Naive B cell (primary cell): Measurements from ENCODE around the gene EVA1A. TPM values are rescaled to one million over a fixed set of nuclear protein-coding genes. Genes with fewer than 3 reads are reported as not detected.
A peak's percentile ranks its signal among the peaks of the same experiment; 100 is the strongest.

Experiments used
- ATAC-seq, 2 donors: fragments of 150-1000 bp; cut with Tn5 transposase; 2 replicates each; pipeline ENCODE4 v1.10.0; 2021; ENCODE audit warnings: low read depth in 2 of 2, mild to moderate bottlenecking in 2 of 2, moderate library complexity in 2 of 2
- DNase-seq: peaks from one replicate; pipeline ENCODE4 v3.0.0; 2022
- H3K27ac Mint-ChIP-seq, 6 donors: one replicate each; pipeline ENCODE4 v1.8.0; 2020 to 2022; ENCODE audit warnings: mild to moderate bottlenecking in 6 of 6, mixed read lengths in 6 of 6, moderate library complexity in 5 of 6, inconsistent platforms in 2 of 6
- H3K27me3 Mint-ChIP-seq, 3 donors: one replicate each; pipeline ENCODE4 v1.8.0; 2021 to 2022; ENCODE audit warnings: mixed read lengths in 3 of 3, mild to moderate bottlenecking in 1 of 3
- H3K36me3 Mint-ChIP-seq, 2 donors: one replicate each; pipeline ENCODE4 v1.8.0; 2020 to 2022; ENCODE audit warnings: mixed read lengths in 2 of 2, inconsistent platforms in 1 of 2, mild to moderate bottlenecking in 1 of 2
- H3K4me1 Mint-ChIP-seq, 3 donors: one replicate each; pipeline ENCODE4 v1.8.0; 2020 to 2022; ENCODE audit warnings: mixed read lengths in 3 of 3, inconsistent platforms in 1 of 3, mild to moderate bottlenecking in 1 of 3, moderate library complexity in 1 of 3
- H3K4me3 Mint-ChIP-seq, 8 donors: one replicate each; pipeline ENCODE4 v1.8.0; 2020 to 2022; ENCODE audit warnings: mild to moderate bottlenecking in 8 of 8, mixed read lengths in 8 of 8, moderate library complexity in 8 of 8, inconsistent platforms in 2 of 8
- H3K9me3 Mint-ChIP-seq, 7 donors: one replicate each; pipeline ENCODE4 v1.8.0; 2020 to 2022; ENCODE audit warnings: mixed read lengths in 7 of 7, mild to moderate bottlenecking in 5 of 7, inconsistent platforms in 2 of 7, moderate library complexity in 1 of 7
- polyA plus RNA-seq, 6 donors: library from polyadenylated mRNA; unstranded; fragments of 300-500 nt; fragmentation: Illumina TruSeq; gene quantifications; one replicate each; pipeline ENCODE4 v1.2.3, GENCODE V29; 2021; ENCODE audit warnings: low read depth in 6 of 6

Gene EVA1A, protein sequence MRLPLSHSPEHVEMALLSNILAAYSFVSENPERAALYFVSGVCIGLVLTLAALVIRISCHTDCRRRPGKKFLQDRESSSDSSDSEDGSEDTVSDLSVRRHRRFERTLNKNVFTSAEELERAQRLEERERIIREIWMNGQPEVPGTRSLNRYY
- under 1 TPM in 1 of 6 donors, not detected in 5; 0.27 TPM for polyA plus RNA-seq

DNA sequence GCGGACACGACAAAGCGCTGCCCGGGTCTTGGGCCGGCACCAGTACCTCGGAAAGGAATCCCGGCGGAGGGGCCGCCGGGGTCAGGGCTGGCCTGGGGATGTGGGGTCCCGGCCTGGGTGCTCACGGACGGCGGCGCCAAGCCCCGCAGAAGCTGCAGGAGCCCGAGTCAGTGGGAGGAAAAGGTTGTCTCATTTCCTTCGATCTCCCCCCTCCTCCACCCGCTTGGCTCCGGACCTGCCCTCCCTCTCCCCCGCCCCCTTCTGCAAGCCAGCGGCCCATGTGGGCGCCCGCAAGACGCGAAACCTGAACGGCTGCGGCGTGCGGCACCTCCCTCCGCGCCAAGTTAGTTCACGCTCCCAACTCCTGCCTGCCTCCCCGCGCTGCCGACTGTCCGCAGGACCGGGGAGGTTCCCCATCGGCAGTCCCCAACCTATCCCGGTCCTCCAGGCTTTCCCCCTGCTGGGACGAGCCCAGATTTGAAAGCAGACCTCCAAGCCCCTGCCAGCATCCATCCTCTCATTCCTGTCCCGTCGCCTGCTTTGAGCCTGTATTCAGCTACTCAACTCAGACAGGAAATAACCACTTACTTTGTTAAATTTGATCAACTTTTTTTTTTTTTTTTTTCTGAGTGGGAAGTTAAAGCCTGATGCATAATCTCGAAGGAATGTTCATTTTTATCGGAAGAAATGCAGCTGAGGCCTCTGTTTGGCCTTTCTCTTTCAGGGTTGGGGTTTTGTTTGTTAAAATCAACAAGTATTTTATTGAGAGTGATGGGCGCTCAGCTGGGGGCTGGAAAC lies at the start of gene EVA1A:
EVA1A (minus strand) TSS at position 172 of the 798 bp plus-strand sequence. CDS start 42,799 bp downstream, outside the sequence.
- Mint-ChIP-seq H3K4me1 (peaks cover 11 to 21% (median 12%) of the 10 kb centered on the region in 3 donors), H3K27me3 (peaks cover 48 to 62% (median 52%) of the 10 kb centered on the region in 3 donors), H3K27ac (no peak within 1 kb of the TSS), H3K4me3 (peak within 1 kb of the TSS; percentile 30 to 91 (median 74)), H3K9me3 (peaks cover 0 to 1% (median 0%) of the 10 kb centered on the region in 7 donors), H3K36me3 (no peaks in the 10 kb centered on the region)
- ATAC-seq (no peak), DNase-seq (no peak)

DNA sequence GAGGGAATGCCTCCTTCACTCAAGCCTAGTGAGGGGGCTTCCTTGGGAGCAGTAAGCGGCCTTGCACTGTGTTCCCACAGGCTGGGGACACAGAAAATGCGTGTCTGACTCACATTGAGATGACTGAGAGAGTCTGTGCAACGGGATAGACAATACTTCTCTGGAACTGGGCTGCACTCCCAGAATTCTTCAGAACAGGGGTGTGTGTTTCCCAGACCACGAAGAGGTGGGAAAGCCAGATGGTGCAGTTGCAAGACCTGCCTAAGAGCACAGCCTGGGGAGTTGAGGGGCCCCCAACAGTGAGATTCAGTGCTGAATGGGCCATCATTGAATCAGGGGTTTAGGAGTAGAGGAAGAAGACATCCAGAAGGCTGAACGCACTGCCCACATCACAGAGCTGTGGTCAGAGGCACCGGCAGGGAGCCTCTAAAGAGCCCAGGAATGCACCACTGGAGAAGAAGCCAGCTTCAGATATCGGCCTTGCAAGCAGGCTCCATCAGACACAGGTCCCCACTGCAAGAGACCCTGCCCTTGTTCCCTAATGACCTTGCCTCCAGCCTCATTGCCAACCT lies 49.3 kb upstream of the EVA1A start:
- Mint-ChIP-seq H3K36me3 (peaks cover 0 to 8% of the 10 kb centered on the region in 2 donors), H3K27me3 (peaks cover 54 to 83% (median 79%) of the 10 kb centered on the region in 3 donors), H3K9me3 (no peaks in the 10 kb centered on the region), H3K27ac (no peak overlapping the region), H3K4me1 (peaks cover 0 to 2% (median 0%) of the 10 kb centered on the region in 3 donors), H3K4me3 (no peak overlapping the region)
- ATAC-seq (no peak), DNase-seq (no peak)

DNA sequence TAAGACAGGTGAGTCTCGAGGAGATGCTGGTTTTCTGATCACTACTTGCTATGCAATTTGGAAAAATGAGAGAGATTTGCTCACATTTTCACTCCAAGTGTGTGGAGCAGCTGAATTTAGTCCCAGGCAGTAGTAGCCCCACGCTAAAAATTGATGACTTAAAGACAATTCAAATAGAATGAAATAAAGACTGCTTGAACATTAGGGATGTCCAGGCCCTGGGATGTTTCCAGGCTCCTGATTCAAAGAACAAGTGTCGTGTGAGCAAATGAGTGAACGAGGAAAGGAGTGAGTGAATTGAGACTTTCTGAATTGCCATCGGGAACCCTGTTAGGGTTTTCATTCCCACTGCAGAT lies 48.6 kb upstream of the EVA1A start:
- Mint-ChIP-seq H3K27me3 (peaks cover 55 to 89% (median 81%) of the 10 kb centered on the region in 3 donors), H3K4me3 (no peak overlapping the region), H3K4me1 (peaks cover 0 to 7% (median 0%) of the 10 kb centered on the region in 3 donors), H3K36me3 (peaks cover 0 to 8% of the 10 kb centered on the region in 2 donors), H3K27ac (no peak overlapping the region), H3K9me3 (no peaks in the 10 kb centered on the region)
- DNase-seq (no peak), ATAC-seq (no peak)

DNA sequence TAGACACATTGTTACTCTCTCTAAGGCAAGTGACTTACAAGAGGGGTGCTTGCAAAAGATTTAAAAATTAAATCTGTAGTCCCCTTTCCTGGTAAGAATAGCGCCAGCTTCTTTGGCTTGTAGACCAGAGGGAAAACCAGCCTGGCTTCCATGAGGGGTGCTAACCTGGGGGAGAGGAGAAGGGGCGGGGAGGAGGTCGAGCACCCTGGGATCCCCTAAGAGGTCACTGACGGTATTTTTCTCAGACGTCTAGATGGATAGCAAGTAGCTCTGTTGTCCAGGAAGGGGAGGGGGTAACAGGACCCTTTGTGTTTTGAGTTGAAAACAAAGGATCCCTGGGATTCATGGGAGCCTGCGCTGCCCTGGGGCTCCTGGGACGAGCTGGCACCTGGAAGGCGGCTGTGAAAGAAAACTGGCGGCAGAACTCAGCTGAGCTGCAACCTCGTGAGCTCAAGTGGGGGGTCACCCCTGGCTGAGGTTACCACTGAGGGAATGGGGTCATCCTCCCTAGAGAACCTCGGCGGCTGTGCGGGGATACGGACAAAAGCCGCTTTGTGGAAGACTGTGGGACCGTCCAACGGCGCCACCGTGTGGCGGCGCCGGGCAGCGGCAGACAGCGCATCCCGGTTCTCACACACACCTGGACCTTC lies 48.1 kb upstream of the EVA1A start:
- Mint-ChIP-seq H3K36me3 (peaks cover 0 to 8% of the 10 kb centered on the region in 2 donors), H3K4me3 (peak overlapping the region in 2 of 8 donors; percentile 22 to 44), H3K9me3 (no peaks in the 10 kb centered on the region), H3K27me3 (peaks cover 50 to 88% (median 80%) of the 10 kb centered on the region in 3 donors), H3K4me1 (peaks cover 0 to 7% (median 0%) of the 10 kb centered on the region in 3 donors), H3K27ac (no peak overlapping the region)
- peak; percentile 35 for DNase-seq
- peak; percentile 57 to 66 for ATAC-seq

DNA sequence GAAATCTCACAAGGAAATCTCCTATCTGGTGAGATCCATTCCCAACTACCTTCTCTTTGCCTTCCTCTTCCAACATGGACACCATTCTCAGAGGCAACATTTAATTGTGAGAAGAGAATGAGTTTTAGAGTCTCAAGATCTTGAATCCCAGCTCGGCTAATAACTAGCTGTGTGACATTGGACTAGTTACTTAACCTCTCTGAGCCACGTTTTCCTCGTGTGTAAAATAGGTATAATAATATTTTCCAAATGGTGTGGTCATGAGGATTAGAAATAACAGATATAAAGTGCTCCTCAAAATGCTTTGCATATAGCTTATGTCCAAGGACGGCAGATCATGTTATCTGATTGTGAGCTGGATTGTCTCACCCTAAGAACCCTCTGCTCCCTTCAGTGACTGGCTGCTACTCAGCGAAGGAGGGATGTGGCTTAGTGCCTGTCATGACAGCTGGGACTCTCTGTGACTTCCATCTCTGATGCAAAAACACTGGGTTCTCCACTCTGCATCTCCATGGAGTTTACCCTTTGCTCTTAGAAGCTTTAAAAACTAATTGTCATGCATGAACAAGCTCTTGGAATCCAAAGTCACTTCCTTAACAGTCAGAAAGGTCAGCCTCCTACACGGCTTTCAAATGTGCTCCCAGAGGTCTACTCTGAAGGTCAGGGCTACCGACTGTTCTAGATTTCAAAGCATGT lies 47.4 kb upstream of the EVA1A start:
- DNase-seq (no peak), ATAC-seq (no peak)
- H3K4me1 Mint-ChIP-seq: peaks cover 0 to 7% (median 0%) of the 10 kb centered on the region in 3 donors
- H3K27ac Mint-ChIP-seq: no peak overlapping the region
- H3K4me3 Mint-ChIP-seq: peak overlapping the region in 1 of 8 donors; percentile 44
- H3K36me3 Mint-ChIP-seq: peaks cover 0 to 8% of the 10 kb centered on the region in 2 donors
- no peaks in the 10 kb centered on the region for H3K9me3 Mint-ChIP-seq
- peaks cover 44 to 81% (median 73%) of the 10 kb centered on the region in 3 donors for H3K27me3 Mint-ChIP-seq

DNA sequence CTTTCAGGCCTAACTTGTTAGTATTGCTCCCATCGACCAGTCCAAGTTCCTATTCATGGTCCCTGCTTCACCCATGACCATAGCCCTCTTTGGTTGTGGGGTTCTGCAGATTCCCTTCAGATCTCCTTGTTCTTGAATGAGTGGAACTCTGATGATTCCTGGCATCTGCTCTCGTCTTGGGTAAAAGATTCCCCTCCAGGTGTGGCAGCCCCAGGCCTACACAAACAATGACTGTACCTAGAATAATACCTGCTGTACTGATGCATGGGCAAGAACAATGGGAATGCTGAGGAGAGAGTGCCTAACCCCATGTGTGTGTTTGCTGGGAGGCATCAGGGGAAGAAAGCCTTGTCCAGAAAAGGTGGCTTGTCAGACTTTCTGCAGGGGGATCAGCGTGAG lies 46.7 kb upstream of the EVA1A start:
- ATAC-seq: no peak
- H3K27me3 Mint-ChIP-seq: peaks cover 39 to 77% (median 68%) of the 10 kb centered on the region in 3 donors

DNA sequence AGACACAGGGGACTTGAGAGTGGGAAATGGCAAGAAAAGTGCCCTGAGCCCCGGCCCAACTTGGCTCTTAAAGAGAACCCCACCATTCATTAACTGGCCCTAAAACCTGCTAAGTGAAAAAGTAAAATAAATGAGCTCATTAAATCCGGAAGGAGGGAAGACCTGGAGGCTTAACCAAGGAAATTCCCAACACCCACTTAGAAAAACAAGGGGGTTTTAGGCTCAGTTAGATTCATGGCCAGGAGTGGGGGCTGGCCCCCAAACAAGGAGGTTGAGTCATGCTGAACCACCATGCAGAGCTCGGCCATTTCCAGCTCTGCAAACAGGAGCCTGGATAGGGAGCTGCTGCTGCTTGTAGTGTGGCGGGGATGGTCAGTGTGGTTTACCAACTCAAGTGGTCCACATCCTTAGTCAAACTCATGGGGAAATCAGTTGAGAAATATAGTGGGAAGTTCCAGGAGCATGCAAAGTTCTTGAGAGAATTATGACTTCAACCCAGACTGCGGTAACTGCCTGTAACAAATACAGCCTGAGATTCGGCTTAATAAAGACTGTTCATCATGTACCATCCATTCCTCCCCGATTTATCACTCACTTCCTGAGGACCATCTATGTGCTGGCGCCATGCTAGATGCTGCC lies 46.1 kb upstream of the EVA1A start:
- no peak for DNase-seq
- ATAC-seq: no peak
- H3K36me3 Mint-ChIP-seq: peaks cover 0 to 5% of the 10 kb centered on the region in 2 donors
- H3K27me3 Mint-ChIP-seq: peaks cover 36 to 77% (median 68%) of the 10 kb centered on the region in 3 donors
- no peaks in the 10 kb centered on the region for H3K9me3 Mint-ChIP-seq
- H3K4me1 Mint-ChIP-seq: peaks cover 0 to 7% (median 0%) of the 10 kb centered on the region in 3 donors
- no peak overlapping the region for H3K4me3 Mint-ChIP-seq
- peak overlapping the region in 1 of 6 donors; percentile 19 for H3K27ac Mint-ChIP-seq

More for the DNA sequence above, 46.7 kb upstream of the EVA1A start:
- H3K9me3 Mint-ChIP-seq: no peaks in the 10 kb centered on the region
- DNase-seq: no peak
- H3K4me3 Mint-ChIP-seq: no peak overlapping the region
- H3K36me3 Mint-ChIP-seq: peaks cover 0 to 8% of the 10 kb centered on the region in 2 donors
- H3K4me1 Mint-ChIP-seq: peaks cover 0 to 7% (median 0%) of the 10 kb centered on the region in 3 donors
- peak overlapping the region in 1 of 6 donors; percentile 19 for H3K27ac Mint-ChIP-seq

DNA sequence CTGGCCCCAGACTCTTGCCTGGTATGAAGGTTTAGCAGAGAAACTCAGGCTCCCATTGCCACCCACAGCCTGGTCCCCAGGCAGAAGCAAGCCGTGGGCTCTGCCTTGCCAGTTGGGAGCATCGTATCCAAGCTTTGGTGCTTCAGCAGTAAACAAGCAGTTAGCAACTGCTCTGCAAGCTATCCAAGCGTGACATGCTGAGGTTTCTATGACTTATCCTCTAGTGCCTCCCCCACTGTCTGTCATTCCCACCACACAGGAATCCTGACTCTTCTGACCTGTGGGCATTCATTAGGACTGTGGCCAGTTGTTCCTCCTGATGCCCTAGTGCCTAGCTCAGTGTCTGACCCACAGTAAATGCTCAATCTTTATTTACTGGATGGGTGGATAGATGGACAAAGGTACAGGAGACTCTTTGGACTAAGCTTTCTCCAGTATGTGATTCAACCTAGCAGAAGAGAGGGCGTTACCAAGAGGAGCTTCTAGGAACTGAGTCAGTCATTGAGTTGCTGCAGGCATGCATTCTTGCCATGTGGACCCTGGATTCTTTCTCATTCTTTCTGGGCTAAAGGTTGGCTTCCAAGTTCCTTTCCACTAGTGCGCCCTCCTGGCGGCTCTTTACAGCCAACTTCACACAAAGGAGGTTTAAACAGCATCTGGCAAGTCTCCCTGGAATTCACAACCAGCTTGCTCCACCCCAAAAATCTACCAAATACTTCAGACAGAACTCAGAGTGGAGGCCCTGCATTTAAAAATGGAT lies 45.2 kb upstream of the EVA1A start:
- DNase-seq (no peak), ATAC-seq (no peak)
- peaks cover 42 to 76% (median 66%) of the 10 kb centered on the region in 3 donors for H3K27me3 Mint-ChIP-seq
- no peaks in the 10 kb centered on the region for H3K36me3 Mint-ChIP-seq
- H3K4me3 Mint-ChIP-seq: no peak overlapping the region
- peaks cover 0 to 7% (median 0%) of the 10 kb centered on the region in 3 donors for H3K4me1 Mint-ChIP-seq
- H3K9me3 Mint-ChIP-seq: no peaks in the 10 kb centered on the region
- no peak overlapping the region for H3K27ac Mint-ChIP-seq

DNA sequence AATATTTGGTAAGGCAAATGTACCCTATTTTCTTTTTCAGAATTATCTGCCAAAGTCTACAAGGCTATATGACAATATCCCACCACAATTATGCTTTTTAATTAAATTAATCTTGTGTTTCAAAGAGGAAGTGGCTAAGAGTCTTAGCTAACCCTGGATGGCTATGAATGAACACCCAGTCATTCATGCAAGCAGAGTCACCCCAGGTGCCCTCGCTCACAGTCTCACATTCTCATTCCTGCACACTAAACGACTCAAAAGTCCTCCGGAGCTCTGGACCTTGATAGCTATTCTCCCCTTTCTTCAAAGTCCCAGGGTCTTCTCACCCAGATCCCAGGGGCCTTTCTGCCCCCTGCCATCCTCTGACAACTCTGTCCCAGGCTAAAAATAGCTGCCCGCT lies 43.7 kb upstream of the EVA1A start:
- ATAC-seq: peak in 1 of 2 donors; percentile 55

DNA sequence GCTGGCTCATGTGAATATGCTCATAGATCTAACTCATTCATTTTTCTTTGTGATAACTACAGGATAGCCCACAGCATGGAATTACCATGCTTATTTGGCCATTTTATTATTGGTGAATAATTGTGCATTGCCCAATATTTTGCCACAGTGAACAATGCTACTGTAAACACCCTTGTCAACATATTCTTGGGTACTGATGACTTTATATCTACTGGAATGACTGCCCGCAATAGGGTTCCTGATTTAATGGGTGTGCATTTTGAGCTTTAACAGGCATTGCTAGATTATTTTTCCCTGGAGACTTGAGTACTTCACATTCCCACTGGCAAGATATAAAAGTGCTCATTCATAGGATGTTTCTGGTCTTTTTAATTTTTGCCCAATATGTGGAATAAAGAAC lies 42.7 kb upstream of the EVA1A start:
- Mint-ChIP-seq H3K27ac (no peak overlapping the region), H3K36me3 (no peaks in the 10 kb centered on the region), H3K9me3 (no peaks in the 10 kb centered on the region), H3K4me1 (peaks cover 0 to 7% (median 0%) of the 10 kb centered on the region in 3 donors), H3K4me3 (no peak overlapping the region), H3K27me3 (peaks cover 29 to 58% (median 43%) of the 10 kb centered on the region in 3 donors)
- DNase-seq (no peak), ATAC-seq (no peak)

More for the DNA sequence above, 43.7 kb upstream of the EVA1A start:
- H3K9me3 Mint-ChIP-seq: no peaks in the 10 kb centered on the region
- H3K36me3 Mint-ChIP-seq: no peaks in the 10 kb centered on the region
- H3K4me1 Mint-ChIP-seq: peaks cover 0 to 7% (median 0%) of the 10 kb centered on the region in 3 donors
- H3K27me3 Mint-ChIP-seq: peaks cover 37 to 68% (median 54%) of the 10 kb centered on the region in 3 donors
- H3K4me3 Mint-ChIP-seq: no peak overlapping the region
- DNase-seq: no peak
- no peak overlapping the region for H3K27ac Mint-ChIP-seq

DNA sequence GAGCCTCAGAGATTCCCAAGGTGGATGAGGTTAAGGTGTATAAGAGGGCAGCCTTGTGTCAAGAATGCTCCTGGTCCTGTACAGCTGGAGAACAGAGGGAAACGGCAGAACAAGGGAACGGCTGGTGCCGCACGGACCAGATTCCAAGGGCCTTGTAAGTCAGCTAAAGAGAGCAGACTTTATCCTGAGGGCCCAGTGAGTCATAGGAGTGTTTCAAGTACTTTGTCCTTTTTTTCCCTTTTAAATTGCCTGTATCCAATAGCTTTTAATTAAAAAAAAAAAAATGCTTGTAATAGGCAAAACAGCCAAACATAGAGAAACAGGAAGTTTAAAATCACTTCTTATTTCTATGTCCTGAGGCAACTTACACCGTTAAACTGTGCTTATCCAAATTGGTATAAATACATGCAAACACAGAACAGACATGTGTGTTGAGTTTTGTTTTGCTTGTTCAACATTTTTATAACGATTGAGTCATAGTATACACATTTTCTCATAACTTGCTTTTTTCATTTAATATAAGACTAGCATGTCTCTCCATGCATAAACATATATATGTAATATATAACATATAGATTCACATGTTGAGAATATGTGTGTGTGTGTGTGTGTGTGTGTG lies 42.1 kb upstream of the EVA1A start:
- Mint-ChIP-seq H3K4me1 (peaks cover 0 to 7% (median 0%) of the 10 kb centered on the region in 3 donors), H3K27ac (peak overlapping the region in 1 of 6 donors; percentile 70), H3K27me3 (peaks cover 26 to 54% (median 39%) of the 10 kb centered on the region in 3 donors), H3K36me3 (no peaks in the 10 kb centered on the region), H3K9me3 (no peaks in the 10 kb centered on the region), H3K4me3 (no peak overlapping the region)
- DNase-seq (no peak), ATAC-seq (no peak)
